DND-41 (cell line): ENCODE results near the gene SMLR1.

Experiments used
- ATAC-seq: fragments of 200-7000 bp; cut with Tn5 transposase; 3 replicates; pipeline ENCODE4 v1.9.1; 2021; ENCODE audit warnings: low read depth; ENCODE audit not compliant: insufficient read depth
- DNase-seq: peaks from one replicate; pipeline ENCODE4 v3.0.0-alpha.2; 2020
- H2AFZ ChIP-seq: 2 replicates; pipeline ENCODE4 v1.6.0; 2012; ENCODE audit warnings: low read depth, low read length
- H3K27ac ChIP-seq: 2 replicates; pipeline ENCODE4 v1.5.1; 2012; ENCODE audit warnings: low read length, inconsistent platforms
- H3K27me3 ChIP-seq: fragments of 200-600 bp; sonication (generic); 2 replicates; pipeline ENCODE4 v1.6.0; 2012; ENCODE audit warnings: low read length, mild to moderate bottlenecking, inconsistent platforms; ENCODE audit not compliant: insufficient read depth, poor library complexity
- H3K36me3 ChIP-seq: 2 replicates; pipeline ENCODE4 v1.5.1; 2012; ENCODE audit warnings: low read length, inconsistent platforms; ENCODE audit not compliant: insufficient read depth
- H3K4me1 ChIP-seq: 2 replicates; pipeline ENCODE4 v1.5.1; 2012; ENCODE audit warnings: mild to moderate bottlenecking, low read length; ENCODE audit not compliant: insufficient read depth
- H3K4me2 ChIP-seq: 2 replicates; pipeline ENCODE4 v1.6.0; 2012; ENCODE audit warnings: mild to moderate bottlenecking, moderate library complexity, low read length, inconsistent platforms; ENCODE audit not compliant: insufficient read depth
- H3K4me3 ChIP-seq, 2 experiments: fragments of 200-600 bp in 1 of 2; shearing (Covaris generic) in 1 of 2; 2 replicates each; pipeline ENCODE4 v1.5.1; 2012 to 2016; ENCODE audit warnings: inconsistent platforms in 2 of 2, low read length in 2 of 2, mild to moderate bottlenecking in 2 of 2, low read depth in 1 of 2, moderate library complexity in 1 of 2
- H3K79me2 ChIP-seq: 2 replicates; pipeline ENCODE4 v1.6.0; 2012; ENCODE audit warnings: low read length, inconsistent platforms; ENCODE audit not compliant: insufficient read depth
- H3K9ac ChIP-seq: 2 replicates; pipeline ENCODE4 v1.6.0; 2012; ENCODE audit warnings: low read depth, mild to moderate bottlenecking, inconsistent platforms, low read length, moderate library complexity
- H3K9me3 ChIP-seq: 2 replicates; pipeline ENCODE4 v1.5.1; 2012; ENCODE audit warnings: low read length, moderate library complexity, mild to moderate bottlenecking, inconsistent platforms; ENCODE audit not compliant: insufficient read depth, severe bottlenecking
- H4K20me1 ChIP-seq: 2 replicates; pipeline ENCODE4 v1.6.0; 2012; ENCODE audit warnings: low read length; ENCODE audit not compliant: insufficient read depth
- CTCF ChIP-seq: IDR thresholded peaks from 2 replicates; pipeline ENCODE4 v1.5.1; 2012; ENCODE audit warnings: borderline replicate concordance, low read length, moderate library complexity, mild to moderate bottlenecking; ENCODE audit not compliant: poor library complexity, severe bottlenecking; ENCODE audit errors: extremely low read depth
- EZH2 ChIP-seq: IDR thresholded peaks from 3 replicates; pipeline ENCODE4 v1.6.1; 2012; ENCODE audit warnings: borderline replicate concordance, low read depth, mild to moderate bottlenecking, moderate library complexity, low read length, inconsistent platforms; ENCODE audit not compliant: severe bottlenecking

Gene SMLR1

GRCh38 chr6:130787726-130788500 is 39.3 kb upstream of the SMLR1 start:
- ATAC-seq (peak; percentile 75), DNase-seq (no peak)
- no peaks in the 10 kb centered on the region for H3K9me3 ChIP-seq
- no peaks in the 10 kb centered on the region for H3K4me1 ChIP-seq
- H2AFZ ChIP-seq, result no peak overlapping the region
- H3K79me2 ChIP-seq, result no peaks in the 10 kb centered on the region
- no peak overlapping the region for H3K9ac ChIP-seq
- no peaks in the 10 kb centered on the region for H3K27me3 ChIP-seq
- no peak for TF ChIP-seq EZH2
- TF ChIP-seq CTCF, result no peak
- H3K4me3 ChIP-seq, result no peak overlapping the region
- H3K27ac ChIP-seq, result no peak overlapping the region
- H4K20me1 ChIP-seq, result no peaks in the 10 kb centered on the region
- H3K4me2 ChIP-seq, result no peak overlapping the region
- no peaks in the 10 kb centered on the region for H3K36me3 ChIP-seq

DNA sequence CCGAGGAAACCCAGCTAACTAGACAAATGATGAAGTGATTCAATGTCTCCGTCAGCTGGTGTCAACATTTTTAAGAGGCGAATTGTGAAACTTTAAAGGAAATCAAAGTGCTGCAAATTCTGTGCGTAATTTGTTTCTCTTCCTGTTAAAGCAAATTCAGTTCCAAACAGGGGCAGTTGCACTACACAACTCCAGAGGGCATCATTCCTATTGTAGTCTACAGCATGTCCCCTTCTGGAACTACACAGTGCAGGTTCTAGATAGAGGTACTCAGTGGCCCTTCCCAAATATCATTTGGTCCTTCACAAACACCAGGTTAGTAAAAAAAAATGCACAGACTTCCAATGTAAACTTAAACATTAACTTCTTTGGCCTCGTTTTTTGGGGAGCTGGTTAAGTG is 38.3 kb upstream of the SMLR1 start:
- no peak overlapping the region for H3K9ac ChIP-seq
- H3K4me3 ChIP-seq, result no peak overlapping the region
- no peaks in the 10 kb centered on the region for H3K79me2 ChIP-seq
- H4K20me1 ChIP-seq, result no peaks in the 10 kb centered on the region
- no peaks in the 10 kb centered on the region for H3K4me1 ChIP-seq
- ATAC-seq (no peak), DNase-seq (no peak)
- TF ChIP-seq CTCF (peak; percentile 47), EZH2 (no peak)
- H2AFZ ChIP-seq, result no peak overlapping the region
- no peaks in the 10 kb centered on the region for H3K27me3 ChIP-seq
- no peak overlapping the region for H3K4me2 ChIP-seq
- H3K27ac ChIP-seq, result no peak overlapping the region
- no peaks in the 10 kb centered on the region for H3K36me3 ChIP-seq
- no peaks in the 10 kb centered on the region for H3K9me3 ChIP-seq

GRCh38 chr6:130794010-130794697 is 33.1 kb upstream of the SMLR1 start:
- ATAC-seq, result no peak
- Histone ChIP-seq H3K36me3 (no peaks in the 10 kb centered on the region), H3K4me3 (no peak overlapping the region), H2AFZ (no peak overlapping the region), H3K9ac (no peak overlapping the region), H4K20me1 (no peaks in the 10 kb centered on the region), H3K27me3 (no peaks in the 10 kb centered on the region), H3K79me2 (no peaks in the 10 kb centered on the region), H3K9me3 (no peaks in the 10 kb centered on the region), H3K27ac (no peak overlapping the region), H3K4me2 (no peak overlapping the region), H3K4me1 (no peaks in the 10 kb centered on the region)
- DNase-seq, result no peak
- TF ChIP-seq CTCF (no peak), EZH2 (no peak)
